Superior temporal gyrus (tissue), 1 donor: ENCODE measurements around the gene PDLIM3.
"Not testable (repeated sequence)": the region's sequence is repeated elsewhere in the genome, so short reads cannot be mapped to it uniquely, and the experiment has no call there.

ENCODE experiments used
- DNase-seq: peaks from one replicate; pipeline ENCODE4 v3.0.0-alpha.2; 2016; ENCODE audit errors: extremely low spot score

The PDLIM3 gene

DNA sequence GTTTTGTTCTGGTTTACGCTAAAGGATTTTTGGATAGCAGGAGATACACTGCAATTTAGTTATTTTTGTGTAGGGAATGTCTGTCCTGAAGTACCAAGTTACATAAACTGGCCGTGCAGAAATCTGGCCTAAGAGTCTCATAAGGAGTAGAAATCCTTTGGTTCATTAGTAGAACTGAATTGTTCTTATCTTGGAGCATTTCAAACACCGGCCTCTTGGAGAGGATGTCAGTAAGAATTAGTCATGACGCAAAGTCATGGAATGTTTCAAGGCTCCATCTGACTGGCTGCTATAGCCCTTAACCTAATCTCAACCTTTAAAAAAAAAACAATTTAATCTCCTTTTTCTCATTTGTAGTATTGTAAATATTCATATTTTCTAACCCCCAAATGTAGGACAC is 15.2 kb downstream of the PDLIM3 start:
- DNase-seq, result no peak

DNA sequence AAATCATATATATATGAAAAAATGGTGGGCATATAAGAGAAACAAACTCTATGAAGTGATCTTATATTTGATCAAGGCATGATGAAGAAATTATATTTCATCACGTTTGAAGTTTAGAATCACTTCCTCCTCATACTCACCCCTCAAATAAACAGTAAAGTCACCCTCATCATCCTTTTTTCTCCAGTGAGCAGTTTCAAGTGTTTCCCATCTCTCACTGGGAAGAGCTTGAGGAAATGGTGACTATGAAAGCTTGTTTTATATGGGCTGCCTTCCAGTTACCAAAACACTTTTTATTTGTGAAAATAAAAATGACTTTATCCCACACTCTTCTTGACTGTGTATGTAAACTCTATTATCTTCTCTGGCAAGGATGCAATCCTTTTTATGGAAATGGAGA is 16.8 kb downstream of the PDLIM3 start:
- no peak for DNase-seq

DNA sequence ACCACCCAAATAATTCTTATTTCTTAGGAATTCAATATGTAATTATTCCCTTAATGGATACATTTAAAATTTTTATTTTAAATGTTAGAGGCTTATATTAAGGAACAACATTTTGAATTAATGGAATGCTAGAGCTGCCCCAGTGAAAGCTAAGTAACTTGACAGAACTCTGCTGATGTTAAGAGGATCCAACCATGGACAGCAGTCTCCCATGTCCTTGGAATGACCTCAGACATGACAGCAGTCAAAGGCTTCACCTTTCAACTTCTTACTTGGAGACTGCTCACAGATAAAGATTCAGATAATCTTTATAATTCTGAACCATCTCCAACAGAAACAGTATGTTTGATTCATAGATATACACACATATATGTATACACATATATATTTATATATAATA is 17.2 kb downstream of the PDLIM3 start:
- DNase-seq, result no peak

DNA sequence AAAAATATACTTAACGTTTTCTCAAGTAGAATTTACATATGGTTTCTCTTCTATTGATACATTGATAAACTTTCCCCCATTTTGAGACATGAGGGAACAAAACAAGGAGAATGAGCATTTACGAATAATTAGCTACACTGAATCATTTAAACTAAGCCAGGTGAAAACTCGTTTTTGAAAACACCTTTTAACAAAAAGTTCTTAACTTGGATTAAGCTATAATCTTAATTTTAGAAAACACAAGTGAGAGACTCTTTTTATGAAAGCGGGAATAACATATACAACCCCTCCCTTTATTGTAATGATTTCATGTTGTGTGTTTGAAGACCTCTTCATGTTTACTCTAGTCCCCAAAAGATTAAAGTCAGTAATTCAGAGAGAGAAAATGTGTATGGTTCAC is 20.1 kb downstream of the PDLIM3 start:
- DNase-seq, result no peak

DNA sequence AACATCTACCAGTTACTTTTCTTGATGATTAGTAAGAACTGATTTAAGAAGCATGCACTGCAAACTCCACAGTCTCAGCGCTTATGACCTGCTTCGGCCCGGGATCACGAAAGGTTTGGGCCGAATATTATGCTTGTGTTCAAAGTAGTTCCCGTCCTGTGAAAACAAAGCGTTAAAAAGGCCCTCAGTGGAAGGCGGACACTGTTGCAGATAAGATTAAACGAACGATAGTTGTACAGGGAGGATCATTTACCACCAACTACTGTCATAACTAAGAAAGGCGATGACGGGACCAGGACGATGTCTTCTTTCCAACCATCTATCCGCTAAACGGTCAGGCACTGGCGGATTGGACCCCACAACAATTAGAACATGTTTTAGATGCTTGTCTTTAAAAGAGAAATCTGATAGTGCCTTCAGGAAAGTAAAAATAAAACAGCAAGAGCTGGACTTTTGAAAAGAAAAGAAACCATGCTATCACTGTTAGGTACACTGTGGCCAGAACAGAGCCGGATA is 21.1 kb downstream of the PDLIM3 start:
- no peak for DNase-seq

DNA sequence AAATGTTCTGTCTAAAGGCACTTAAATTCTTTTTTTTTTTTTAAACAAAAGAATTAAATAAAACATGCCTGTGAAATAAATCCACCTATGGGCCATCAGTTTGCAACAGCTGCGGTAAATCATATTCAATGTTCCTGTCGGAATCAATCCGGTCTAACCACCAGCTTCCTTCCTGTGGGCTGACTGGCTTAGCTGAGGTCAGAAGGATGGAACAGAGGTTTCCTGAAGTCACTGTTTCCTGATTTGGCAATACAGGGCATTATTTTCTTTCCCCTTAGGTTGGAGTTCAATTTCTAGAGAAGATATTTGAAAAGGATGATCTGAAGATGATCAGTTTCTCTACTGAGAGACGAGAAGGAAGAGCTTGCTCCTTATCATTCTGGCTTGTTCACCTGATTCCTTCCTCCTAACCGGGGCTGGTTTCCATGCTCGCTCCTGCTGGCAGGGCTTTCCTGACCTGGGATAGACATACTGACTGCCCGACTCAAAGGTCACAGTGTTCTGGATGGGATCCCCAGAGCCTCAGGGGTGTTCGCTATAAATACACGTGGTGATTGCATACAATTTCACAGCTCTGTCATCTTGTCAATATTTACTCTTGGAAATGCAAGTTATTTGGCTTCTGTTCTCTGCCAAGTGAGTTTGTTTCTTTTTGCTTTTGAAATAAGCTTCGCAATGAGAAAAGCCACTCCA is 21.7 kb downstream of the PDLIM3 start:
- no peak for DNase-seq

DNA sequence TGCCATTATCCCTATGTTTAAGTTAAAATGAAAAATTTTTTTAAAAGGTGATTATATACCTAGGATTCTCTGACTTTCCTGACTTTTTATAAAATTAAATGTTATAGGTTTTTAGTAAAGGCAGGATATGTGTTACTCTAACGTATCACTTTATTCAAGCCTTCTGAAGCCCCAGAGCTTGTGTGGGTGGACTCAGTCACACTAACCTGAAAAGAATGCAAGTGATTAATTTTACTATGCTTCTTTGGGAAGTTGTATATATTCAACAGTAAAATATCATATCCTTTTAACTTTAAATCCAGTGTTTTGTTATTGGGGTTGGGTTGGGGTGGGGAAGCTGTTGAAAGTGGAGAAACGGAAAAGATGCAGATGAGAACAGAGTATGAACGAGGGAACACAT is 22.8 kb downstream of the PDLIM3 start:
- no peak for DNase-seq

DNA sequence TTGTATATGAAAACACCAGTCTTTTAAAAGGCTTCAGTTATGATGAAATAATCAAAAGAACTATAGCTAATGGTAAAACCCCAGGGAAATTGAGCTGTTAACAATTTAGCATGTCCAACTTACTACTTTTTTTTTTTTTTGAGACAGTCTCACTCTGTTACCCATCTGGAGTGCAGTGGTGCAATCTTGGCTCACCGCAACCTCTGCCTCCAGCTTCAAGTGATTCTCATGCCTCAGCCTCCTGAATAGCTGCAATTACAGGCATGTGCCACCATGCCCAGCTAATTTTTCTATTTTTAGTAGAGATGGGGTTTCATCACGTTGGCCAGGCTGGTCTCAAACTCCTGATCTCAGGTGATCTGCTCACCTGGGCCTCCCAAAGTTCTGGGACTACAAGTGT is 24.1 kb downstream of the PDLIM3 start:
- not testable (repeated sequence) for DNase-seq

DNA sequence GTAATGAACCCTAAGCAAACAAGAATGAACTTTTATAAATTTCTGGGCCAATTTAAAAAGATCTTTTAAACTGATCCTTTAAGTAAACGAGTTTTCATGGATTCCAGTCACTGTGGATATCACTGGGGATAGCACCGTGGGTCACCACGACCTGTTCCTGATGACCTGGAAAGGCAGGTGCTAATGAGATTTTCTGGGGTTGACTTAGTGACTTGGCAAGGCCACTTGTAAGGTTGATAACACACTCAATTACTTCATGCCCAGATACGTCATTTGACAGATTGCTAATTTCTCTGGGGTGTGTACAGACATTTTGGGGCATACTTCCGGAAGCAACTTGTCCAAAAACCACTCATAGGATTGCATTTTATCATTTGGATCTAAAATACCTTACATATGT is 24.5 kb downstream of the PDLIM3 start:
- DNase-seq, result no peak

DNA sequence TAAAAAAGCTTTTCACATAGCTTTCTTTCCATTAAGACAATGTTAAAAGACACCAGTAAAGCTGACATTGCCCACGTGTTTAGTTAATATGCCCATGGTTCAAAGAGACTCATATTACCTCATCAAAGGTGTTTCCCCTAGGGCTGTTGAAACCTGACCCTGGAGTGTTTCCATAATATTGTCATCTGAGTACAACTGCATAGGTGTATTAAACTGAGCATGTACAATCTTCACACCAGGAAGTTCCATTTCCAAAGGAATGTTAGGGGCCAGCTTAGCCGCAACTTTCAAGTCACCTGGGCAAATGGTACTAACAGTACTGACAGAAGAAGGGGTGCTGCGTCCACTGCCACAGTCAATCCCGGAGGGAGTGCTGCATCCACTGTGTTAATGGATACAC is 27.1 kb downstream of the PDLIM3 start:
- no peak for DNase-seq

DNA sequence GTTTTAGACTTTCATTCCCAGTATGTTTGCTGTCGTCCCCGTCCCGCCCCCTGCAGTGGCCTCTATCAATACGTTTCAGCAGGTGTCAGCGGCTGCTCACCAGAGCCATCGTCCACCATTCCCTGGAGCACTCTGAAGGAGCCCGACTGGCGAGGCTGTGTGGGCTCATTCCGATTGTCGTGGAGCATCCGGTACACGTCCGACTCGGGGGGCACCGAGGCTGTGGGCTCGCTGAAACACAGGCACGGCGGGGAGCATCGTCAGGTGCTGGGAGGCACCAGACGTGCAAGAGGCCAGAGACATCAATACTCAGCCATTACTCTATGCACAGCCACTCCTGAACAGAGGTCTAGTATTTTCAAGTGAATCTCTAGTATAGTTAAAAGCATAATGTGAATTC is 28.9 kb downstream of the PDLIM3 start:
- DNase-seq, result no peak

DNA sequence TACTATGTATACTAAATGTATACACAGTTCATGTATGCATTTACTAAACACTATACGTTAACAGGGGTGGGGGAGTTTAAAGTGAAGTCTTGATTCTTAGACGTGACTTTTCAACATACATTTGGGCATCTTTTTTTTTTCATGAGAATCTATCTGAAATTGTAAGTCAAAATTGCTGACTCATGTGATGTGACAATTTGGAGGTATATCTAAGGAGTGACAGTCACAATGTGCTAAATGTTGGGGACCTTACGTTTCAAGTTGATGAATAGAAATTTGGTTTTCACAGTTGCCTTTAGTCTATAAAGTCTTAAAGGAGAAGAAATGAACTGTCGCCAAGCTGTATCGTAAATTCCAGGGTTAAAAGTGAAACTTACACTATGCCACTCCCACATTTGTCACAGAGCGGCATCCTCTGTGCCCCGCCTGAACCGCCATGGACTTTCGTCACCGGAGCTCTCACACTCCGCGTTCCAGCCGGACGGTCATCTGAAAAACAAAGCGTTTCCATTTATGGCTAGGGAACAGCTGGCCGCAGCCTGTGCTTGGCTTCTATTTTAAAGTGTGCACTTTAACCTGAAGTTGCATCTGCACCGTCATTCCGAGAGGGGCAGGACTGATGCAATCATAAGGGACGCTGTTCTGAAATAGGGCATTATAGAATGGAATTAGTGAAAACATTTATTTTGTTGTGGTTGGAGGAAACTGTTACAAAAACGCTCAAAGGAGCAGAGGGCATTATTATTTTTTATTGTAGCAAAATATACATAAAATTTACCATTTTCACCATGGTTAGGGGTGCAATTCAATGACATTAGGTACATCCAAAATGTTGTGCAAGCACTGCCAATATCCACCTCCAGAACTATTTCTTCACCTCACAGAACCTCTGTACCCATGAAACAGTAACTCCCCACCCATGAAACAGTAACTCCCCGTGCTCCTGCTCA is 30.9 kb downstream of the PDLIM3 start:
- no peak for DNase-seq

DNA sequence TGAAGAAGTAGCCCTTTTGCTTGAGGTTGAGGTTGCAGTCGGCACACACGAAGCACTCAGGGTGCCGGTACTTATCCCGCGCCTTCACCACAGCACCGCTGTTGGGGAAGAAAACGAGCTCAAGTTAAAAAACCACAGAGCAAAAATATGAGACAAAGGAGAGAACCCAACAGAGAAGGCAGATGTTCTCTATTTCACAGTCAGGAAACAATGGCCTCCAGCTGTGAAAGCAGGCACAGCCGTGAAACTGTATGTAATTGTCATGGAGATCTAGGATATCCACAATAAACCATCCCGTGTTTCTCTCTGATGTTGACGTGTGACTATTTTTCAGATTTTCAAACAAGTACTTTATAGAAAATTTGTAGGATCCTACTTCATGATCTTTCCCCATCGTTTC is 32.9 kb downstream of the PDLIM3 start:
- DNase-seq, result no peak

DNA sequence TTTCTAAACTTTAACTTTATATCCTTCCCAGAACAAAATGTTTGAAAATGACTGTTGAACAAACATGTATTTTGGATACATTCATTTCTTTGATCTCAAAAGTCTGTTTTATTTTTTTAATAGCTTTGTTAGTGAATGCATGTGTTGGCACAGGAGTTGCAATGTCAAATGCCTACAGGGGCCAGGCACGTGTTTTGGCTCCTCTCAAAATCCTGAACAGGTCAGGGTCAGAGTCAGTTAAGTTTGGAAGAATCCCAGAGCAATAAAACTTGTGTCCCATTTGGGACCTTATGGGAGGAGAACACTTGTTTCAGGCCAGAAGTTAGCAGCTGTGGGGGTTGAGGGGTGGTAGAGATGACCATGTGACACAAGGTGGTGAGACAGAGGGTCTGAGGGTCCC is 34.7 kb downstream of the PDLIM3 start:
- no peak for DNase-seq

DNA sequence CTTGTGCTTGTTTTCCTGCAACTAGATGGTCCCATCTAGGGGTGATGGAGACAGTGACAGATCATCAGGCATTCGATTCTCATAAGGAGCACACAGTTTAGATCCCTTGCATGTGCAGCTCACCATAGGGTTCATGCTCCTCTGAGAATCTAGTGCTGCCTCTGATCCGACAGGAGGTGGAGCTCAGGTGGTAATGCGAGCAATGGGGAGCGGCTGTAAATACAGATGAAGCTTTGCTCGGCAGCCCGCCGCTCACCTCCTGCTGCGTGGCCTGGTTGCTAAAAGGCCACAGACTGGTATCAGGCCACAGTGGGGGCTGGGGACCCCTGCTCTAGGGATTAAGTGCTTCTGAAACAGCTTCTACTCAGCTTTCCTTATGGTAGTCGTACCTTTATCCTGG is 35.3 kb downstream of the PDLIM3 start:
- no peak for DNase-seq

DNA sequence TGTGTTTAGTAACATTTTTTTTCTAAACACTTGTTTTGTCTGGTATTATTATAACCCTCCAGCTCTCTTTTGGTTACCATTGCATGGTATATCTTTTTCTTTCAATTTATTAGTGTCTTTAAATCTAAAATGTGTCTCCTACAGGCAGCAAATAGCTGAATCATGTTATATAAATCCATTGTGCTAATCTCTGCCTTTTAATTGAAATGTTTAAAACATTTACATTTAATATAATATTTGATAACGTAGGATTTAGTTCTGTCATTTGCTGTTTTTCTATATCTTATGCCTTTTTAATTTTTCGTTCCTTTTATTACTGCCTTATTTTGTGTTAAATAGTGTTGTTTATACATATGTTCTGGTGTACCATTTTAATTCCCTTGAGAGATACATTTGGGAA is 46.7 kb downstream of the PDLIM3 start:
- DNase-seq, result no peak

DNA sequence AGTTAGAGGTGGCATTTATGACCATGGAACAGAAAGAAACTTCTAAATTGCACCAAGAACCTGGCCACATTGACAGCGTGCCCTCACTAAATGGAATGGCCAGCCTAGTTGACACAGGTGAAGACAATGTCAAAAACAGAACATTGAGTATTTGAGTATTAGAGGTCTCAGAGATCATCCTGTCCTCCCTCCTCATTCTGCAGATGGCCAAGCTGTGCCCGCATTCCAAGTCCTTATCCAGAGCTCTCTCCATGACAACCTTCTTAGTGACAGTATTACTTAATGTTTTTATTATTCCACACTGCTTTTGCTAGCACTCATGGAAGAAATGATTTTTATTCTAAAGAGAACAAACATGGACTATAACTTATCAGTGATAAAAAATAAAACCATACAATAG is 53.9 kb downstream of the PDLIM3 start:
- no peak for DNase-seq

DNA sequence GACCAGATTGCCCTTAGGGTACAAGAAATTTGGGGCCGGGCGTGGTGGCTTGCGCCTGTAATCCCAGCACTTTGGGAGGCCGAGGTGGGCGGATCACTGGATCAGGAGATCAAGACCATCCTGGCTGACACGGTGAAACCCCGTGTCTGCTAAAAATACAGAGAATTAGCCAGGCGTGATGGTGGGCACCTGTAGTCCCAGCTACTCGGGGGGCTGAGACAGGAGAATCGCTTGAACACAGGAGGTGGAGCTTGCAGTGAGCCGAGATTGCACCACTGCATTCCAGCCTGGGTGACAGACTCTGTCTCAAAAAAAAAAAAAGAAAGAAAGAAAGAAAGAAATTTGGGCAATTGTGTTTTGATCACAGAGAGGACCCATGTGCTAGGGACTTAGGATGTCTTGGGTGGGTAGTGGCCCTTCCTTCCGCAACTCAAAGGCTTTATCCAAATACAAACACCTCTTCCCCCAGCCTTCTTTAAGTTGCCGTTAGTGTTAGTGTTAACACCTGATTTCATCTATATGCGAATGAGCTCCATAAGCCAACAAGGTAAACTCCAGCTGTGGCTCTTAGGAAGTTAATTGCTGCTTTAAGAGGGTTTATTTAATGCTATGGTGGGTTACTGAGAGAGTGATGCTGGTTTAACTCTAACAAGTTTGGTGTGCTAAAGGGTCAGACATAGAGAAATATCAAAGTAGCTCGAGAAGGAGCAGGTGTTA is 55.1 kb downstream of the PDLIM3 start:
- no peak for DNase-seq

DNA sequence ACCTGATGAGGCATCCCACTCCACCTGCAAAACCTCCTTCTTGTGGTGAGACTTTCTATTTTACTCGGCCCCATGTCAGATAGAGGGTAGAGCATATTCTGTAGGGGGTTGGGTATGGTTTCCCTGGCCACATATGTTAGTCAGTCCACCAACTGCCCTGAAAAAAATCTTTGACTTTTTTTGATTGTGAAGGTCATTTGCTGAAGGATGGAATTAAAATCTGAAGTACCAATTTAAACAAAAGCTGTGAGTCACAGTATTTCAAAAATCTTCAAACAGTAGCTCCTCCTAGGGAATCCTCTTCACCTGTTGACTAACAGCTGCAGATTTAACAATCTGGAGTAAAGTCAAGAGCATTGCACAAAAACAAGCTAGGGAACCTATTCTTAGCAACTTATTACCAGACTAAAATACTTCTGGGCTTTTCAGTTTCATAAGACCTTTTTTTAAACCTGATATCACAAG is 55.8 kb downstream of the PDLIM3 start:
- no peak for DNase-seq

DNA sequence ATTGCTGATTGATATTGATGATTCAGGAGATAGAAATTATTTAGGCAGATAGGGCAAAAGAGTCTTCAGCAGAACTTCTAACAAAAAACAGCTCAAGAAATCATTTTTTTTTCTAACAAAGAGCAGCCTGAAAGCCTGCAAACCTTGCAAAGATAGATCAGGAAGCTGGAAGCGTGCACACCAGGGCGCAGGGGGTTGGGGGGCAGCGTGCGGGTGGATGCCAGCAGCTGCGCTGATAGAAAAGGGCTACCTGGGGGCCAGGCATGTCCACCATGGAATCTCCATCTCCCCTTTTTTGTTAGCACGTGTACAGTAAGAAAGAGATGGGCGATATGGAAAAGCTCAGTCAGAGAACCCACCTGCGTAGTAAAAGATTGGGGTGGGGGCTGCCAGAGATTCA is 62.1 kb downstream of the PDLIM3 start:
- no peak for DNase-seq

DNA sequence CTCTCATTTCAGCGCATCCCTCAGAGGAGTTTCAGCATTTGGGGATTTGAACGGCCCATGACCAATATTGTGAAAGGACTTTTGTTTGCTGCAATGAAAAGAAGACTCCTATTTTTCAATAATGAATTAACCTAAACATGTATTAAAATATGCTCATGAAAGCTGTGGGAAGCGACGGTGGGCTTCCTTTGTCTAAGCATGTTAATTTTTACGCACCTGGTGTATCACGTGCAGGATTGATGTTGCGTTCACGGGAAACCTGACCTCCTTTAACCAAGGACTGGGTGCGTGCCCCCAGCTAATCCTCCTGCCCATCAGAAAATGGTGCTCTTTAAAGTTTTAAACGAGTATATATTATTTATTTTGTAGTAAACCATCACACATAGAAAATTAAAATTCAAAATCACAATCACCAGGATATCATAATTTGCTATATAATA is 63.2 kb downstream of the PDLIM3 start:
- DNase-seq, result no peak
